ENCODE data around the gene NAA20. TPM values are rescaled to one million over a fixed set of nuclear protein-coding genes. Genes with fewer than 3 reads are reported as not detected.

NAA20 gene
- total RNA-seq, 3 donors from 2014 or later (not counting 1 experiment from before 2014, with no cell fraction given), result 20.8 to 25.1 (median 23.8) TPM

GRCh38 chr20:20073801-20074371 lies 56.7 kb downstream of the NAA20 start:
- no peaks in the 10 kb centered on the region for H3K36me3 ChIP-seq (ENCODE audit: control insufficient read depth, insufficient read depth, low read length)
- 81% methylated on average over 15 of the region's 15 CpGs for WGBS (ENCODE audit: insufficient coverage)
- no peak for TF ChIP-seq CTCF (IDR thresholded peaks at IDR 0.05)
- Mint-ChIP-seq H3K4me1 (no peaks in the 10 kb centered on the region), H3K4me3 (no peak overlapping the region), H3K27ac (no peak overlapping the region), H3K27me3 (ENCODE audit: low read depth in 2 of 2) (peaks cover 12 to 15% of the 10 kb centered on the region in 2 donors), H3K9me3 (no peaks in the 10 kb centered on the region), H3K36me3 (no peaks in the 10 kb centered on the region)
- ATAC-seq, result no peak
- H3K27ac ChIP-seq (ENCODE audit: low read length), result no peak overlapping the region
- no peaks in the 10 kb centered on the region for H3K27me3 ChIP-seq (ENCODE audit: control insufficient read depth, insufficient read depth, low read length)
- H3K4me3 ChIP-seq (ENCODE audit: low read length), result no peak overlapping the region
- intact Hi-C loops (cut with micrococcal nuclease), result no loop called here
- H3K4me1 ChIP-seq (ENCODE audit: control insufficient read depth, insufficient read depth, low read length), result no peaks in the 10 kb centered on the region
- DNase-seq, result no peak
- H3K9me3 ChIP-seq (ENCODE audit: control insufficient read depth, insufficient read depth, low read length), result no peaks in the 10 kb centered on the region

- no peaks in the 10 kb centered on the region for H3K36me3 ChIP-seq (ENCODE audit: control insufficient read depth, insufficient read depth, low read length)
- no peak overlapping the region for H3K4me3 Mint-ChIP-seq
- peaks cover 12 to 15% of the 10 kb centered on the region in 2 donors for H3K27me3 Mint-ChIP-seq (ENCODE audit: low read depth in 2 of 2)
- H3K27ac ChIP-seq (ENCODE audit: low read length), result no peak overlapping the region
- WGBS (ENCODE audit: insufficient coverage), result 80% methylated on average over 4 of the region's 4 CpGs
- no peak overlapping the region for H3K4me3 ChIP-seq (ENCODE audit: low read length)
- H3K27me3 ChIP-seq (ENCODE audit: control insufficient read depth, insufficient read depth, low read length), result no peaks in the 10 kb centered on the region
- H3K27ac Mint-ChIP-seq, result no peak overlapping the region
- H3K4me1 ChIP-seq (ENCODE audit: control insufficient read depth, insufficient read depth, low read length), result no peaks in the 10 kb centered on the region
- DNase-seq (no peak), ATAC-seq (no peak)
- no peak for TF ChIP-seq CTCF (IDR thresholded peaks at IDR 0.05)
- no peaks in the 10 kb centered on the region for H3K36me3 Mint-ChIP-seq
- H3K9me3 Mint-ChIP-seq, result no peaks in the 10 kb centered on the region
- intact Hi-C loops (cut with micrococcal nuclease), result no loop called here
- no peaks in the 10 kb centered on the region for H3K9me3 ChIP-seq (ENCODE audit: control insufficient read depth, insufficient read depth, low read length)
- H3K4me1 Mint-ChIP-seq, result no peaks in the 10 kb centered on the region
These were observed 57.9 kb downstream of the NAA20 start for GRCh38 chr20:20075032-20075431.

GRCh38 chr20:20076297-20077065 lies 59.3 kb downstream of the NAA20 start:
- TF ChIP-seq CTCF (IDR thresholded peaks at IDR 0.05), result no peak
- Histone ChIP-seq H3K4me3 (ENCODE audit: low read length) (no peak overlapping the region), H3K36me3 (ENCODE audit: control insufficient read depth, insufficient read depth, low read length) (no peaks in the 10 kb centered on the region), H3K9me3 (ENCODE audit: control insufficient read depth, insufficient read depth, low read length) (no peaks in the 10 kb centered on the region), H3K4me1 (ENCODE audit: control insufficient read depth, insufficient read depth, low read length) (no peaks in the 10 kb centered on the region), H3K27me3 (ENCODE audit: control insufficient read depth, insufficient read depth, low read length) (peaks cover 2% of the 10 kb centered on the region), H3K27ac (ENCODE audit: low read length) (no peak overlapping the region)
- Mint-ChIP-seq H3K4me3 (no peak overlapping the region), H3K27ac (no peak overlapping the region), H3K9me3 (no peaks in the 10 kb centered on the region), H3K27me3 (ENCODE audit: low read depth in 2 of 2) (peaks cover 12 to 15% of the 10 kb centered on the region in 2 donors), H3K36me3 (no peaks in the 10 kb centered on the region), H3K4me1 (no peaks in the 10 kb centered on the region)
- WGBS (ENCODE audit: insufficient coverage), result 86% methylated on average over 8 of the region's 9 CpGs
- DNase-seq, result no peak
- intact Hi-C loops (cut with micrococcal nuclease), result no loop called here
- no peak for ATAC-seq

Measured in natural killer cell (primary cell).